Kidney tubule cell (primary cell): ENCODE measurements around the gene ARHGAP26.
A peak's percentile ranks its signal among the peaks of the same experiment; 100 is the strongest.

Source experiments
- DNase-seq: peaks from one replicate; pipeline ENCODE4 v3.0.0-alpha.2; 2018; ENCODE audit warnings: low spot score

The ARHGAP26 gene

GRCh38 chr5:143222287-143223231 is 452.4 kb downstream of the ARHGAP26 start:
- no peak for DNase-seq

- DNase-seq = no peak
These were observed 454.5 kb downstream of the ARHGAP26 start for GRCh38 chr5:143224672-143225071.

- DNase-seq = no peak
These were observed 455.3 kb downstream of the ARHGAP26 start for GRCh38 chr5:143225511-143225910.

DNA sequence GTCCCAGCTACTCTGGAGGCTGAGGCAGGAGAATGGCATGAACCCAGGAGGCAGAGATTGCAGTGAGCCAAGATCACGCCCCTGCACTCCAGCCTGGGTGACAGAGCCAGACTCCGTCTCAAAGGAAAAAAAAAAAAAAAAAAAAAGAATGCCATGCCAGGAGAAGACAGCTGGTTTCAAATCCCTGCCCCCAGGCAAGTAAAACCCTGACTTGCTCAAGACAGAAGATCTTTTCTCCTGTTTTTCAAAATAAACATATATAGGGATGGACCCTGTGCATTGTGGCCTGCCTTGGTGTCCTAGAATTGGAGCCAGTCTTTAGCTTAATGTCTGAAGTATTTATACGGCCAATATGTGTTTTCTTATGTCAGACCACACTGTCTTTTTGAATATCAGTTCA is 456.2 kb downstream of the ARHGAP26 start:
- DNase-seq = no peak

DNA sequence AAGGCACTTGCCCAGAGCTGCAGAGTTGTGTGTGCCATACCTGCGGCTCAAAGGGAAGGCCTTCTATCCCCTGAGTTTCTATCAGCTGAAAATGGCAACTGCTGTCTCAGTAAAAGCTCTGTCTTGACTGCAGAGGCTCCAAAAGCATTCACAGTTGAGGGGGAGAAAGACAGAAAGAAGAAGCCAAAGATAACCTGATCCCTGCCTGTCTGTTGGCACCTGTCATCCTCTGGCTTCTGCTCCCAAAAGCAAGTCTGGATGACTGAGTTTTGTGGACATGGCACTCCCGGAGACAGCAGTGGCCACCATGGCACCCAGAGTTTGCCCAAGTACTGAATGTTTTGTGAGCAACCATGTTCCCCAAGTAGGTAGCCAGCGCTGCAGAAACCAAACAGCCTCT is 456.7 kb downstream of the ARHGAP26 start:
- DNase-seq = no peak

DNA sequence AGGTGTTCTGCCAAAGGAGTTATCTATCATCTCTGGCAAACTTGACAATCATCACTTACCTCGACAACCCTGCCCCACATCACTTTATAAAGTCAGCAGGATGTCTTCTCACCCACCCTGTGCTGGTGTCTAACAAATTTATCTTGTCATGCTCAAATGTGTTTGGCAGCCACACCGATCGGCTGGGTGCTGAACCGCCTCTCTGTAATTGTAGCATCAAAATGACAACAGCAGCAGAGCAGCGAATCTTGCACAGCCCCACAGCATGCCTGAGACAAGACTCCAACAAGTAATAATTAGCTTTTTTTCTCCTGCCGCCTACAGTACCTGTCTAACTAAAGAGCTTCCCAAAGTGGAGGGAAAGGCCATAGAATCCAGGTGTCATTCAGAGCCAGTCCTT is 457.1 kb downstream of the ARHGAP26 start:
- no peak for DNase-seq

- DNase-seq = no peak
These were observed 458.6 kb downstream of the ARHGAP26 start for GRCh38 chr5:143228597-143229293.

- no peak for DNase-seq
These were observed 459.3 kb downstream of the ARHGAP26 start for GRCh38 chr5:143229426-143229895.

DNA sequence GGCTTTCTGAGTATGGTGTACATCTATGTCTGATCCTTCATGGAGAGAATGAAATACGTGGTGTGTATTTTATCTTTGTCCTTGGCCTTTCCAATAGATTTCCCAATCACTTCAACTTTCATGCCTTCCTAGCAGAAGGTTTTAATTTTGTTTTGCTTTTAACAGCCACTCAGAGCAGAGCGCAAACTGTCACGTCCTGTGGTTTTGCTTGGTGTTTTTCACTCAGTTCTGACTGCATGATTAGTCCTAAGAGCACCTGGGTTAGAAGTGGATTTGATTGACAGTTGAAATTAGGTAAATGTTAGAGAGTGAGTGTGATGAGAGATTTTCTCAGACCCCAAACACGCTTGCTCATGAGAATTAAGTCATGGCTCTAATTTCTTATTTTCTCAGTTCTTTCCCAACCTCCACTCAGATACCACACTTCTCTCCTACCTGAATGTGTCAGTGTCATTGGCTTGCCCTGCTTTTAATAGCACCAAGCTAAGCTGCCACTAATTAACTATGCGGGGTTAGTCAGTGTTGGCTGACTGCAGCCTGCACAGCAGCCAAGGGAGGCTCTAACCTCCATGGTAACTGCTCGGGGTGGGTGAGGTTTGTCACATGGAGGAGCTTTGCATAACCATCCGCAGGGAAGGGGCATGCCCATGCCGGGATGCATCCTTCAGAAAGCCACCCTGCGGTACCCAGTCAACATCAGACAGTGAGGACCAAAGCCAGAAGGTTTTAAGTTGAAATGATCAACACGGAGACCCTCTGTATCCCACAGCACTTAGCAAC is 459.9 kb downstream of the ARHGAP26 start:
- peak; percentile 96 for DNase-seq

DNA sequence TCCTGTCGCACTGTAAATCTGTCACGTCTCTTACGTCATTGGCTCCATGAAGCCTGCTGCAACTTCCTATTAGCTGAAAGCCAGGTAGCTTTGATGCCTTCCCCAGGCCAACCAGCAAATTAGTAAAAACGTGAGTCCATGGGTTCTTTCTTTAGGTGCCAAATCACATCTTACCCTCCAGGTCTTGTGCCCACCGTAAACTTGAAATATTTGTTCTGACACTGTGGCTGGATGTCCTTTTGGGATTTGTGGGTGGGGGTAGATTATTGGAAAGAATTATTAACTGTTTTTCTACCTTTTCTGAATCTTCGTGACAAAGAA is 460.5 kb downstream of the ARHGAP26 start:
- DNase-seq = no peak

GRCh38 chr5:143231416-143231815 is 461.2 kb downstream of the ARHGAP26 start:
- no peak for DNase-seq

DNA sequence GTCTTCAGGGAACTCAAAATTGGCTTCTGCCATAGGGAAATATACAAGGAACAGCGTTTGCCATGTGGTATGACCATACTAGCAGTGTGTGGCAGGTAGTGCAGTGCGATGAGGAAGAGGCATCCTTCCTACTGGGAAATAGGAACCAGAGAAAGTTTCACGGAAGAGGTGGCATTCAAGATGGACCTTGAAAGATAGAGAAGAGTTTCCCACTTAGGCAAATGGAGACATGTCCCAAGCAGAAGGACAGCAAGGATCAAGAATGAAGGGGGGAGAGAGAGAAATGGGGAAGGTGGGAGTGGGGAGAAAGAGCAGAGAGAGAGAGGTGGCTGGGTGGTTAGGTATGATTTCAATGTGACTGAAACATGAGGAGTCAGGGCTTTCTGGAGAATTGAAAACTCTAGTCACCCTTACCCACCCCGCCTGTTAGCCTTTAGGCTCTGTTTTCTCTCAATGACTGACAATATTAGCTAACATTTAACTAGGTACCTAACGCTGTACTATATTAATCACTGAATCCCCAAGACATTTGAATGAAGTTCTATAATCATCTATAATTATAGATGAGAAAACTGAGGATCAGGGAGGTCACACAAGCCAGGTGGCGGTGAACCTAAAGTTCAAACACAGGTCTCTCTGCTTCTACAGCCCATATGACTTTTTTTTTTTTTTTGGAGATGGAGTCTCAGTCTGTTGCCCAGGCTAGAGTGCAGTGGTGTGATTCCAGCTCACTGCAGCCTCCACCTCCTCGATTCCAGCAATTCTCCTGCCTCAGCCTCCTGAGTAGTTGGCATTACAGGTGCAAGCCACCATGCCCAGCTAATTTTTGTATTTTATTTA is 462.0 kb downstream of the ARHGAP26 start:
- peak; percentile 72 for DNase-seq

DNA sequence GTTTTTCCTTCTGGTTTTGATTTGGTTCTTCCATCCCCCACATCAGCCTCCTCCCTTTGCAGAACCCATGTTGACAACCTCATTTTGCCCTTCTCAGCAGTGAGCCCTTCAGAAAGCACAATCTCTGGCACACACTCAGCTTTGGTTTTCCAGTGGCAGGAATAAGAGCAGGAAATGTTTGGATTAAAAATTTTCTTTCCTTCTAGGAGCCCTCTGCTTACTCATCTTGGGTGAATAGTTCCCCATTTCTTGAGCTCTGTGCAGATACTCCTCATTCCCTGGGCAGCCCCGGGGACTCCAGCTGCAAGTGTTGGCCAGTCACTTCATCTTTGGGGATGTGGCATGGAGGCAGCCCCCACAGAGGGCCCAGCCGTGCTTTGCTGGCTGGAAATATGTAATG is 462.9 kb downstream of the ARHGAP26 start:
- DNase-seq = peak; percentile 80

DNA sequence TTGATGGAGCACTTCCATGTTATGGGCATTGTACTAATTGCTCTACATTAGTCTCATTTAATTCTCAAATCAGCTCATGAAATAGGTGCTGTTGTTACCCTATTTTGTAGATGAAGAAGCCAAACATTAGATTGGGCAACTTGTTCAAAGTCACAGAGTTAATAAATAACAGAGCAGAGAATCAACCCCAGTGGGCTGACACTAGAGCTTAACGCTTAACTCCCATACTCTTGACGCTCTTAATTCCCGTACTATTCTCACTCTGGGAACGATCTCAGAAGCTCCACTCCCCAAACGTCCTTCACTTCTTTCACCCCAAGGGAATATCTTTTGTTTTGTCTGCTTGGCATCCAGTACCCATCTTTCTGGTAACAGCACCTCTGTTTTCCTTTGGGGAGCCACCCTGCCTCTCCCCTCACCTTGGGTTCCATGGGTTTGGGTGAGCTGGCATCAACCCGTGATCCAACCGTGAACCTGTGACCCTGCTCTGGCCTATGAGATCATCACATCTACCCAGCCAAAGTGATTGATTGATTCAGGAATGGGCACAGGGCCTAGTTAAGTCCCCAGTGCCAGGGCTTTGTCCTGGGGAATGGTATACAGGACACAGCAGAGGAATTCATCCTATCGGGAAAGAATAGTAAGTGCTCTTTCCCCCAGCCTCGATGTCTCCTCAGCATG is 464.1 kb downstream of the ARHGAP26 start:
- DNase-seq = peak; percentile 79

- peak; percentile 39 for DNase-seq
These were observed 465.2 kb downstream of the ARHGAP26 start for GRCh38 chr5:143235423-143235822.

DNA sequence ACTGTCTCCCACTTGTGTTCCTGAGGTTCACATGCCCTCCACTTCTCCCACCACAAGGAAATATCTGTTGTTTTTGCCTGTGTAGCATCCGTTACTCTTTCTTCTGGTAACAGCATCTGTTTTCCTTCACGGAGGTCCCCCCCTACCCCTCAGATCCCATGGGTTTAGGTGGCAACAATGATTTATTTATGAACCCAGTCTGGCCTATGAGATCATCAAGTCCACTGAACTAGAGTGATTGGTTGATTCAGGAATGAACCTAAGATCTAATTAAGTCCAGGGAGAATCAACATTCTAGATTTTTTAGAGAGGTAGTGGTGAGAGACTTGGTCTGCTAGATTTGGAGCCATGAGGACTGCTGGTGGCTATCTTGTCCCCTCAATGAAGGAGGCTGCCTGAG is 466.5 kb downstream of the ARHGAP26 start:
- no peak for DNase-seq

DNA sequence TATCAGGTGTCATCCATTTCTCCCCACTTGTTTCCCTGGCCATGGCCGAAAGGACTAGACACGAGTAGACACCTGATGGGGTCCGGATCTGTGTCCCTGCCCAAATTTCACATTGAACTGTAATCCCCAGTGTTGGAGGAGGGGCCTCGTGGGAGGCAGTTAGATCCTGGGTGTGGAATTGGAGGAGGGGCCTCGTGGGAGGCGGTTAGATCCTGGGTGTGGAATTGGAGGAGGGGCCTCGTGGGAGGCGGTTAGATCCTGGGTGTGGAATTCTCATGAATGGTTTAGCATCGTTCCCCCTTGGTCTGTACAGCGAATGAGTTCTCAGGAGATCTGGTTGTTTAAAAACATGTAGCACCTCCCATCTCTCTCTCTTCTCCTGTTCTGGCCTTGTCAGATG is 467.5 kb downstream of the ARHGAP26 start:
- DNase-seq = no peak

- DNase-seq = no peak
These were observed 468.4 kb downstream of the ARHGAP26 start for GRCh38 chr5:143238620-143239019.

- DNase-seq = no peak
These were observed 469.8 kb downstream of the ARHGAP26 start for GRCh38 chr5:143239882-143240518.

- peak; percentile 57 for DNase-seq
These were observed 471.7 kb downstream of the ARHGAP26 start for GRCh38 chr5:143241892-143242291.
